Retinal pigment epithelial cell (primary cell): Measurements from ENCODE around the gene SMARCAL1.

ENCODE experiments used
- DNase-seq: peaks from one replicate; pipeline ENCODE4 v3.0.0-alpha.2; 2010; ENCODE audit warnings: low read depth
- H3K4me3 ChIP-seq: 2 replicates; pipeline ENCODE4 v1.5.1; 2011; ENCODE audit warnings: mild to moderate bottlenecking, low read length, control low read depth, moderate library complexity
- TF ChIP-seq, protein P1 (sequence below): conservative IDR thresholded peaks from 2 replicates; pipeline ENCODE4 v1.5.1; 2011; ENCODE audit warnings: low read depth, low read length, control low read depth, inconsistent platforms

The SMARCAL1 gene

DNA sequence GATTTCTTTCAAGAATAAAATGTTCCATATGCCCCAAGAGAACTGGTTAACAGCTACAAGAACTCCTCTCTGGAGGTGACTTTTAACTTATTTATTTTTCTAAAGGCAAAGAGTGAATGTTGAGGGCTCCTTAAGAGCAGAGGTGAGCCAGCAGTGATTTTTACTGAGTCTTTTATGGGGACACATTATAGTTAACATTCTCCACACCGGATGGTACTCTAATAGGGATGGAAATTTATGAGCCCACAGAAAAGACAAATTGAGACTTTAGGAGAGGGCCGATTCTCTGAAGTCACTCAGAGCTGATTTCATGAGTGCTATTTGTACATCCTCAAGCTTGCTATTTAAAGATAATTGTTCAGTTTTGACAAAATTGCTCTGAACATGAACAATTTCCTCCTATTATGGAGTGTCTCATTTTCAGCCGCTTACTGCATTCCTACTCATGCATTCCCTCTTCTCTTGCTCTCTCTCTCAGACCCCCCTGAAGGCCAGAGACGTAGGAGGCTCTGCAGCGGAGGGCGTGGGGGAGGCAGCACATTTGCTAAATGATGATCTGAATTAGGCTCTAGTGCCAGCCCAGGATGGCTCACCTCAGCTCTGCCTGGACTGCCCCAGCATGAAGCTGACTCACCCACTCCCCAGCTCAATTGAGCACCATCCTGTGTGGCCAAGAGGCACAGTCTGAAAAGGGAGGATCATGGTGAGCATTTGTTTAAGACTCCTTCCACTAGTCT, 80.5 kb downstream of the SMARCAL1 start:
- no peak for DNase-seq
- TF ChIP-seq, protein P1, sequence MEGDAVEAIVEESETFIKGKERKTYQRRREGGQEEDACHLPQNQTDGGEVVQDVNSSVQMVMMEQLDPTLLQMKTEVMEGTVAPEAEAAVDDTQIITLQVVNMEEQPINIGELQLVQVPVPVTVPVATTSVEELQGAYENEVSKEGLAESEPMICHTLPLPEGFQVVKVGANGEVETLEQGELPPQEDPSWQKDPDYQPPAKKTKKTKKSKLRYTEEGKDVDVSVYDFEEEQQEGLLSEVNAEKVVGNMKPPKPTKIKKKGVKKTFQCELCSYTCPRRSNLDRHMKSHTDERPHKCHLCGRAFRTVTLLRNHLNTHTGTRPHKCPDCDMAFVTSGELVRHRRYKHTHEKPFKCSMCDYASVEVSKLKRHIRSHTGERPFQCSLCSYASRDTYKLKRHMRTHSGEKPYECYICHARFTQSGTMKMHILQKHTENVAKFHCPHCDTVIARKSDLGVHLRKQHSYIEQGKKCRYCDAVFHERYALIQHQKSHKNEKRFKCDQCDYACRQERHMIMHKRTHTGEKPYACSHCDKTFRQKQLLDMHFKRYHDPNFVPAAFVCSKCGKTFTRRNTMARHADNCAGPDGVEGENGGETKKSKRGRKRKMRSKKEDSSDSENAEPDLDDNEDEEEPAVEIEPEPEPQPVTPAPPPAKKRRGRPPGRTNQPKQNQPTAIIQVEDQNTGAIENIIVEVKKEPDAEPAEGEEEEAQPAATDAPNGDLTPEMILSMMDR: no peak
- H3K4me3 ChIP-seq: no peak overlapping the region

DNA sequence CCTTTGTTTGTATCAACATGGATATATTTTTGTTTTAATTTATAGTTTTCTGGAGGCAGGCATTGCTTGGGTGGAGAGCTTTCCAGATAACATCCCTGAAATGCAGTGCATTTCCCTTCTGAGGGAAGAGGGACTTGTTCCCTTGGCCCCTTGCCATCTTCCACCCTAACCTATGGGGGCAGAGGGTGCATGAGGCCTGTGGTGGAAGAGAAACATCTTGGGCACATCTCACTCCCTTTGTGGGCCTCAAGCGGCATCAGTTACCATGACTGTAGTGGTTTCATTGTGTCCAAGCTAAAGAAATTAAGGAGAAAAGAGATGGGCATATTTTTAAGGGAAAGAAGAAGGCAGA, 81.0 kb downstream of the SMARCAL1 start:
- TF ChIP-seq, protein P1: no peak
- H3K4me3 ChIP-seq: no peak overlapping the region
- DNase-seq: no peak

DNA sequence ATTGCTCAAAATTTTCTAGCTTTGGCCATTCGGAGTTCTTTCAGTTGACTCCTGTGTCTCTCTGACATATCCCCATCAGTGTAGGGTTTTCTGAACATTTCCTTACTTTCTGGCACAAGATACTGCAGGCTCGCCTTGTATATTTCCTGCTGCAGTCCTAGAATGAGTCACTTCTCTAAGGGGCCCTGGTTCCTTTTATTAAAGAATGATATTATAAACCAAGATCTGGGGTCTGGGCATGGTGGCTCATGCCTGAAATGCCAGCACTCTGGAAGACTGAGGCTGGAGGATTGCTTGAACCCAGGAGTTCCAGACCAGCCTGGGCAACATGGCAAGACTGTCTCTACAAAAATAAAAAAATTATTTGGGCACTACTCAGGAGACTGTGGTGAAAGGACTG, 83.4 kb downstream of the SMARCAL1 start:
- H3K4me3 ChIP-seq: no peak overlapping the region
- no peak for DNase-seq
- TF ChIP-seq, protein P1: no peak

DNA sequence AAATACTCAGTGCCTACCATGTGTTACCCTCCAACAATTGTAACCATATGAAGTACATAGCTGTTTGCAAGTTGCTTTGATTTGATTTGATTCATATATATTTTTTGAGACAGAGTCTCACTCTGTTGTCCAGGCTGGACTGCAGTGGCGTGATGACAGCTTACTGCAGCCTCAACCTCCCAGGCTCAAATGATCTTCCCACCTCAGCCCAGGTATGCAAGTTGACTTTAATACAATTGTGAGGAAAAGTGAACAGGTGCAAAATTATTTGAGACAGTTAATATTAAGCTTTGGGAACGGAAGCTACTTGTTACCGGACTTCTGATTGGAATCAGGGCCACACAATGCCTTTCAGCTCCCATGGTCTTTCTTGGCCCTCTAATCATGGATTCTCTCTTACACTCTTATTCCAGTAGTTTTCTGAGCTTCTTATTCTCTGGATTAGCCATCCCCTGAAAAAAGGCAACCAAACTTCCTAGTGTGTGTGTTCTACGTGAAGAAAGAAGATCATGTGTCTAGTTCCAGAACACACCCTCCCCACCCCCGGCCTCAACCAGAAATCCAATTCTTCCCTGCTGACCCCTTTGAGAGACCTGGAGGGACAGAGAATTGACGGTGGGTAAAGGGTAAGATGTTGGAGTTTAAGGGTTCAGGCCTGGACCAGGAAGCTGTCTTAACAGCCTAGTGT, 85.2 kb downstream of the SMARCAL1 start:
- peak overlapping the region; percentile 97 for H3K4me3 ChIP-seq
- TF ChIP-seq, protein P1: no peak
- no peak for DNase-seq

DNA sequence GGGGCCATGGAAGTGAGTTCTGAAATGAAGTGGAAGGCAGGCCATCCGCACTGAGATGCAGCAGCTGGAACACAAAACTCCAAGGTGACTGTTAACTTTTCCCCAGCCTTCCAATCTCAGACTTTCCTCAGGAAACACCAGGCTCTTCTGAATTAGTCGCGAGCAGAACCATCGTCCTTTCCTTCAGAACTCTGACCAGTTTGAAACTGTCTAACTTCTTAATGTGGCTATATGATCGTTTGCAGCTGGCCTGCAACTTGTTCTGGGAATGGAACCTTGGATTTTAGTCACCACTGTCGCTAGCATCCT, 85.7 kb downstream of the SMARCAL1 start:
- no peak for DNase-seq
- TF ChIP-seq, protein P1: no peak

DNA sequence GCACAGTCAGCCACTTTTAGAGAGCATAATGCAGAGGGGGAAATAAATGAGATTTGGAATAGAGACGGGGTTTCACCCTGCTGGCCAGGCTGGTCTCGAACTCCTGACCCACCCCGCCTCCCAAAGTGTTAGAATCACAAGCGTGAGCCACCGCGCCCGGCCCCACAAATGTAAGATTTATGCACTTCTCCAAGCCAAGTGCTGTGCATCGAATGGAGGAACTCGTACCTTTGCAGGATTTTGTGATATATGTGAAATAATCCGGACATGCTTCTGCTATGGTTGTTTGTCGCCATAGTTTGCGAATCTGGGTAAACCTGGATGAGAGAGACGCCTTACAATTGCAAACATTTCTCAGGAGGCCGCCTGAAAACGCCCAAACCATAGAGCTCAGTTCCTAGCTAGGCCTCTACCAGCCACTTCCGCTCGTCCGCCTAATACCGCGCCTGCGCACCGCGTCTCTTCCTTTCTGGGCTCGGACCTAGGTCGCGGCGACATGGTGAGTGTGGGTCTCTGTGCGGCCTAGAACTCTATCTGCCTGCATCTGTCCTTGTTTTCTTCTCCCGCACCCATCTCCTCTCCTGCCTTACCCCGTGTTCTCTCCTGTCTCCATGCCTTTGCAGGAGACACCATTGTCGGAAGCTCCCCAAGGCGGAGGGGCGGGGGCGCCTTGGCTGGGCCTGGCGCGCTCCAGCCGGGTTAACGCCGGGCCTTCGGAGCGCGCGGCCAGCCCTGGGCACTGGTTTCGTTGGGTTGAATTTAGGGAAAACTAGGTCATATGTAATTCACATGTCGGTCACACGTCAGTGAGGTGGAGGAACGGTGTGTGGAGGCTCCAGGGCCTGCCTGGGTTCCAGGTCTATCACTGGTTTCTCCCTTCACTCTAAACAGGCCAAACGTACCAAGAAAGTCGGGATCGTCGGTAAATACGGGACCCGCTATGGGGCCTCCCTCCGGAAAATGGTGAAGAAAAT, 86.4 kb downstream of the SMARCAL1 start, which contains the start of gene RPL37A:
TSS of gene RPL37A (plus strand) at position 466 of the 974 bp plus-strand sequence. CDS start at position 497, 31 bp downstream.
- peak within 1 kb of the TSS; percentile 97 for H3K4me3 ChIP-seq
- TF ChIP-seq, protein P1: no peak
- DNase-seq: peak; percentile 88

More for the DNA sequence above, 85.7 kb downstream of the SMARCAL1 start:
- H3K4me3 ChIP-seq: peak overlapping the region; percentile 97
